Neural cell (in vitro differentiated cells): ENCODE results near the gene SMIM36. TPM values are rescaled to one million over a fixed set of nuclear protein-coding genes. Genes with fewer than 3 reads are reported as not detected.

Experiments
- H2AFZ ChIP-seq: fragments of 200-600, 300-800 bp; sonication (generic), shearing (Covaris generic); 2 replicates; pipeline ENCODE4 v1.6.0; 2014; ENCODE audit warnings: low read depth, mild to moderate bottlenecking, antibody characterized with exemption, low read length, moderate library complexity
- H3F3A ChIP-seq: fragments of 200-600 bp; shearing (Covaris generic); 2 replicates; pipeline ENCODE4 v1.6.1; 2016; ENCODE audit warnings: mild to moderate bottlenecking, moderate library complexity, mixed read lengths, antibody characterized with exemption, low read length; ENCODE audit not compliant: insufficient read depth, poor library complexity, severe bottlenecking
- H3K27ac ChIP-seq: fragments of 200-600, 300-800 bp; sonication (generic), shearing (Covaris generic); 2 replicates; pipeline ENCODE4 v1.5.1; 2014; ENCODE audit warnings: mild to moderate bottlenecking, low read length, moderate library complexity
- H3K27me3 ChIP-seq: fragments of 300-800, 200-600 bp; sonication (generic), shearing (Covaris generic); 2 replicates; pipeline ENCODE4 v1.6.0; 2014; ENCODE audit warnings: mild to moderate bottlenecking, low read depth, low read length, moderate library complexity; ENCODE audit not compliant: insufficient read depth
- H3K36me3 ChIP-seq: fragments of 300-800, 200-600 bp; sonication (generic), shearing (Covaris generic); 2 replicates; pipeline ENCODE4 v1.5.1; 2014; ENCODE audit warnings: mild to moderate bottlenecking, antibody characterized with exemption, low read length, moderate library complexity; ENCODE audit not compliant: insufficient read depth
- H3K4me2 ChIP-seq: fragments of 300-800, 200-600 bp; sonication (generic), shearing (Covaris generic); 2 replicates; pipeline ENCODE4 v1.6.0; 2014; ENCODE audit warnings: mild to moderate bottlenecking, low read length
- H3K4me3 ChIP-seq: fragments of 300-800, 200-600 bp; sonication (generic), shearing (Covaris generic); 2 replicates; pipeline ENCODE4 v1.5.1; 2014; ENCODE audit warnings: mild to moderate bottlenecking, low read length, moderate library complexity
- H3K79me2 ChIP-seq: fragments of 200-600 bp; shearing (Covaris generic); replicated peaks from 2 replicates; pipeline ENCODE4 v1.6.0; 2014; ENCODE audit warnings: mild to moderate bottlenecking, low read length, moderate library complexity; ENCODE audit not compliant: insufficient read depth
- H3K9ac ChIP-seq: fragments of 300-800, 200-600 bp; sonication (generic), shearing (Covaris generic); 2 replicates; pipeline ENCODE4 v1.6.1; 2016; ENCODE audit warnings: mild to moderate bottlenecking, low read length, mixed read lengths
- H3K9me2 ChIP-seq: fragments of 200-600 bp; shearing (Covaris generic); 2 replicates; pipeline ENCODE4 v1.6.1; 2016; ENCODE audit warnings: mild to moderate bottlenecking, low read length, mixed read lengths; ENCODE audit not compliant: insufficient read depth
- H3K9me3 ChIP-seq: fragments of 200-600, 300-800 bp; sonication (generic), shearing (Covaris generic); 2 replicates; pipeline ENCODE4 v1.6.1; 2016; ENCODE audit warnings: mild to moderate bottlenecking, mixed run types, low read length, moderate library complexity, mixed read lengths
- H4K20me1 ChIP-seq: fragments of 200-600 bp; shearing (Covaris generic); 2 replicates; pipeline ENCODE4 v1.6.1; 2016; ENCODE audit warnings: mild to moderate bottlenecking, mixed run types; ENCODE audit not compliant: insufficient read depth
- CTCF ChIP-seq: fragments of 450-650 bp; IDR thresholded peaks from 2 replicates; pipeline ENCODE4 v1.5.1; 2014; ENCODE audit warnings: antibody characterized with exemption, mild to moderate bottlenecking, moderate library complexity; ENCODE audit not compliant: poor library complexity, severe bottlenecking
- EP300 ChIP-seq: fragments of 450-650 bp; conservative IDR thresholded peaks from 2 replicates; pipeline ENCODE4 v1.6.1; 2014; ENCODE audit warnings: antibody characterized with exemption, mild to moderate bottlenecking, moderate library complexity; ENCODE audit not compliant: poor library complexity, severe bottlenecking
- EZH2 ChIP-seq: fragments of 200-600, 300-800 bp; shearing (Covaris generic), sonication (generic); IDR thresholded peaks from 2 replicates; pipeline ENCODE4 v1.6.1; 2014; ENCODE audit warnings: antibody characterized with exemption, low read length, borderline replicate concordance, mild to moderate bottlenecking; ENCODE audit not compliant: insufficient read depth, poor library complexity, severe bottlenecking
- MXI1 ChIP-seq: fragments of 450-650 bp; conservative IDR thresholded peaks from 2 replicates; pipeline ENCODE4 v1.6.1; 2014; ENCODE audit warnings: antibody characterized with exemption, mild to moderate bottlenecking; ENCODE audit not compliant: poor library complexity, severe bottlenecking
- POLR2AphosphoS5 ChIP-seq: IDR thresholded peaks from 2 replicates; pipeline ENCODE4 v1.6.1; 2012
- RAD21 ChIP-seq: fragments of 450-650 bp; conservative IDR thresholded peaks from 2 replicates; pipeline ENCODE4 v1.6.1; 2014; ENCODE audit warnings: antibody characterized with exemption, mild to moderate bottlenecking, moderate library complexity
- REST ChIP-seq: IDR thresholded peaks from 2 replicates; pipeline ENCODE4 v1.6.1; 2012; ENCODE audit warnings: borderline replicate concordance
- SMC3 ChIP-seq: fragments of 450-650 bp; conservative IDR thresholded peaks from 2 replicates; pipeline ENCODE4 v1.6.1; 2014; ENCODE audit warnings: antibody characterized with exemption, mild to moderate bottlenecking, moderate library complexity; ENCODE audit not compliant: poor library complexity
- TAF1 ChIP-seq: IDR thresholded peaks from 2 replicates; pipeline ENCODE4 v1.6.1; 2012; ENCODE audit warnings: low read depth
- polyA plus RNA-seq: library from polyadenylated mRNA; depleted of rRNA; stranded (reverse); fragments of >200 nt; gene quantifications from 2 replicates; pipeline ENCODE4 v1.2.3, GENCODE V29; 2014

Gene SMIM36
- polyA plus RNA-seq, 1 donor from 2014 or later = not detected

GRCh38 chr17:55463600-55463999, 47.7 kb downstream of the SMIM36 start:
- no peaks in the 10 kb centered on the region for H3K9me2 ChIP-seq
- no peak for TF ChIP-seq POLR2AphosphoS5
- TF ChIP-seq RAD21 = no peak
- no peak for TF ChIP-seq CTCF
- no peak for TF ChIP-seq EP300
- no peak for TF ChIP-seq TAF1
- no peak for TF ChIP-seq REST
- TF ChIP-seq SMC3 = no peak
- no peak for TF ChIP-seq MXI1
- no peak for TF ChIP-seq EZH2
- no peak overlapping the region for H3K4me2 ChIP-seq
- H3K9me3 ChIP-seq = no peaks in the 10 kb centered on the region
- H3F3A ChIP-seq = no peaks in the 10 kb centered on the region
- H3K79me2 ChIP-seq = no peaks in the 10 kb centered on the region
- no peak overlapping the region for H2AFZ ChIP-seq
- no peak overlapping the region for H3K27ac ChIP-seq
- no peak overlapping the region for H3K9ac ChIP-seq
- no peak overlapping the region for H3K4me3 ChIP-seq
- H4K20me1 ChIP-seq = no peaks in the 10 kb centered on the region
- H3K36me3 ChIP-seq = no peaks in the 10 kb centered on the region
- H3K27me3 ChIP-seq = no peaks in the 10 kb centered on the region

GRCh38 chr17:55462711-55463110, 48.5 kb downstream of the SMIM36 start:
- Histone ChIP-seq H2AFZ (no peak overlapping the region), H3K4me2 (no peak overlapping the region), H3K9ac (no peak overlapping the region), H3K27me3 (no peaks in the 10 kb centered on the region), H3K27ac (no peak overlapping the region), H3K4me3 (no peak overlapping the region), H4K20me1 (no peaks in the 10 kb centered on the region), H3K36me3 (no peaks in the 10 kb centered on the region), H3F3A (no peaks in the 10 kb centered on the region), H3K9me2 (no peaks in the 10 kb centered on the region), H3K9me3 (no peaks in the 10 kb centered on the region), H3K79me2 (no peaks in the 10 kb centered on the region)
- TF ChIP-seq EP300 = no peak
- no peak for TF ChIP-seq SMC3
- no peak for TF ChIP-seq RAD21
- TF ChIP-seq REST = no peak
- TF ChIP-seq POLR2AphosphoS5 = no peak
- TF ChIP-seq EZH2 = no peak
- no peak for TF ChIP-seq MXI1
- no peak for TF ChIP-seq TAF1
- no peak for TF ChIP-seq CTCF
